HCT116 (cell line): ENCODE results near the gene ADAD2.

ENCODE experiments used
- CTCF ChIP-seq, 3 experiments: fragments of 200-600 bp in 1 of 3; sonication (generic) in 1 of 3; IDR thresholded peaks in 2 of 3; conservative IDR thresholded peaks in 1 of 3; 2 replicates each; pipeline ENCODE4 v1.5.1; 2012 to 2017; ENCODE audit warnings: low read depth in 2 of 3, low read length in 2 of 3, antibody characterized with exemption in 1 of 3, borderline replicate concordance in 1 of 3, control low read depth in 1 of 3, mild to moderate bottlenecking in 1 of 3, mixed read lengths in 1 of 3, mixed run types in 1 of 3, moderate library complexity in 1 of 3; ENCODE audit not compliant: insufficient read depth in 1 of 3
- POLR2A ChIP-seq: IDR thresholded peaks from 2 replicates; pipeline ENCODE4 v1.7.0; 2011; ENCODE audit warnings: borderline replicate concordance; ENCODE audit not compliant: insufficient read depth, insufficient read length; ENCODE audit errors: extremely low read depth
- POLR2AphosphoS5 ChIP-seq: IDR thresholded peaks from 2 replicates; pipeline ENCODE4 v1.6.1; 2011; ENCODE audit warnings: mild to moderate bottlenecking, low read depth, low read length, moderate library complexity
- RAD21 ChIP-seq: IDR thresholded peaks from 2 replicates; pipeline ENCODE4 v1.6.1; 2012; ENCODE audit warnings: low read depth, mild to moderate bottlenecking
- SIN3A ChIP-seq: IDR thresholded peaks from 2 replicates; pipeline ENCODE4 v1.6.1; 2012; ENCODE audit warnings: low read depth
- SP1 ChIP-seq: IDR thresholded peaks from 2 replicates; pipeline ENCODE4 v1.6.1; 2012; ENCODE audit warnings: low read depth
- SRF ChIP-seq: IDR thresholded peaks from 2 replicates; pipeline ENCODE4 v1.6.1; 2012; ENCODE audit warnings: low read depth
- TCF7L2 ChIP-seq: IDR thresholded peaks from 2 replicates; pipeline ENCODE4 v1.7.0; 2011; ENCODE audit warnings: borderline replicate concordance, inconsistent platforms; ENCODE audit not compliant: insufficient read depth, insufficient read length; ENCODE audit errors: extremely low read depth
- YY1 ChIP-seq: IDR thresholded peaks from 2 replicates; pipeline ENCODE4 v1.6.1; 2011; ENCODE audit warnings: low read length, low read depth, moderate library complexity, mild to moderate bottlenecking; ENCODE audit not compliant: insufficient replicate concordance; ENCODE audit errors: extremely low read depth
- ZFX ChIP-seq: fragments of 450-650 bp; IDR thresholded peaks from 2 replicates; pipeline ENCODE4 v1.6.1; 2017
- ZNF274 ChIP-seq: fragments of 200-500 bp; sonication (Bioruptor generic); IDR thresholded peaks from 2 replicates; pipeline ENCODE4 v1.6.1; 2014; ENCODE audit warnings: mild to moderate bottlenecking, low read depth, low read length, inconsistent platforms

DNA sequence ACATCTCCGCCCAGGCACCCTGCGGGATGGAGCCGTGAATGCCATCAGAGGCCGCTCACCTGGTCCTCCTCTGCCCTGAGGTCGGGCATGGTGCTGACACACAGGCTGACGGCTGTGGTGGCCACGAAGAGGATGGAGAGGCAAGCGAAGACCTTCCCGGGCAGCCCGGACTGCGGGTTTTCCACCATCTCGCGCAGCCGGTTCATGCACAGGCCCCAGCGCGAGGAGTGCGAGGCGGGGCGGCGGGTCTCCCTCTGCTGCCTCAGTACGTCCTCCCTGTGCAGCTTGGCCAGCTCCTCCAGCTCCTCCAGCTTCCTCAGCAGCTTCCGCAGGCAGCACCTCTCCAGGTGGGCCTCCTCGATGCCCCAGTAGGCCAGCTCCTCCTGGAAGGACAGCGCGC, 45.7 kb downstream of the ADAD2 start:
- TF ChIP-seq CTCF (IDR thresholded peaks at IDR 0.05 in 2 of 3, conservative IDR thresholded peaks at IDR 0.05 in 1 of 3; ENCODE audit: borderline replicate concordance in 1 of 3, insufficient read depth in 1 of 3, low read depth in 2 of 3, low read length in 2 of 3): no peak
- TF ChIP-seq POLR2AphosphoS5: no peak
- TF ChIP-seq ZFX: no peak
- no peak for TF ChIP-seq POLR2A
- no peak for TF ChIP-seq TCF7L2
- no peak for TF ChIP-seq ZNF274
- TF ChIP-seq RAD21: no peak
- no peak for TF ChIP-seq SP1
- no peak for TF ChIP-seq YY1
- TF ChIP-seq SRF: no peak
- TF ChIP-seq SIN3A: no peak
